Measurements from ENCODE around the gene JMY.

JMY gene

GRCh38 chr5:79318935-79319614, 83.1 kb downstream of the JMY start:
- DNase-seq (ENCODE audit: insufficient read length, low spot score) (no peak), FAIRE-seq (no peak)
- TF ChIP-seq CTCF (IDR thresholded peaks at IDR 0.05; ENCODE audit: insufficient read depth, missing control alignments) = no peak

DNA sequence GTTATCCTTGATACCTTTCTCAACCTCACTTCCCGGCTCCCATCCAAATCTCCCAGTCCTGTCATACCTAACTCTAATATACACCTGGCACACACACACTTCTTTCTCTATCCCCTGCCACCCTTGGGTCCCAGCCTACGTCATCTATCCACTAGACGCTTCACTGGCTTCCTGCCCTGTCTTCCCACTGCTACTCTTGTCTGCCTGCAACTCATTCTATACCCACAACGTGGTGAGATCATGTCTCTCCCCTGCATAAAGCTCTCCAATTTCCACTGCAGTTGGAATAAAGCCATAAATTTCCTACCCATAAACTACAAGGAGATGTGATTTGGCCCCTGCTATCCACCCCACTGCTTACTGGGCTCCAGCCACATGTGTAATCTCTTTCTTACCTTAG, 93.5 kb downstream of the JMY start:
- TF ChIP-seq CTCF (IDR thresholded peaks at IDR 0.05; ENCODE audit: insufficient read depth, missing control alignments) = no peak
- FAIRE-seq (no peak), DNase-seq (ENCODE audit: insufficient read length, low spot score) (no peak)

DNA sequence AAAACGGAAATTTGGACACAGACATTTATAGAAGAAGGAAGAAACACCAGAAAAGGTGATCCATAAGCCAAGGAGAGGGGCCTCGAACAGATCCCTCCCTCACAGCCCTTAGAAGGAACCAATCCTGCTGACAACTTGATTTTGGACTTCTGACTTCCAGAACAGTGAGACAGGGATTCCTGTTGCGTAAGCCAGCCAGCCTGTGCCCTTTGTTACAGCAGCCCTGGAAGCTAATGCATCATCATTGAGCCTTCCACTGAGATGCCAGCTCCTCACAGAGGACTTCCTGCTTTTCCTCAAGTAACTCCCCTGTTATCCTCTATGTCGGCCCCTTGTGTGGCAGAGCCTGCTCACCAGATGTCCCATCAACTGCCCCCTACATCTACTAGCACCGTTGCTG, 94.1 kb downstream of the JMY start:
- DNase-seq (ENCODE audit: insufficient read length, low spot score) (no peak), FAIRE-seq (no peak)
- no peak for TF ChIP-seq CTCF (IDR thresholded peaks at IDR 0.05; ENCODE audit: insufficient read depth, missing control alignments)

GRCh38 chr5:79333852-79334557, 98.1 kb downstream of the JMY start:
- FAIRE-seq = no peak
- no peak for TF ChIP-seq CTCF (IDR thresholded peaks at IDR 0.05; ENCODE audit: insufficient read depth, missing control alignments)
- no peak for DNase-seq (ENCODE audit: insufficient read length, low spot score)

- TF ChIP-seq CTCF (IDR thresholded peaks at IDR 0.05; ENCODE audit: insufficient read depth, missing control alignments) = no peak
- no peak for FAIRE-seq
- no peak for DNase-seq (ENCODE audit: insufficient read length, low spot score)
Measured at GRCh38 chr5:79346420-79346824, 110.5 kb downstream of the JMY start.

GRCh38 chr5:79349047-79349446, 113.1 kb downstream of the JMY start:
- no peak for TF ChIP-seq CTCF (IDR thresholded peaks at IDR 0.05; ENCODE audit: insufficient read depth, missing control alignments)
- FAIRE-seq (no peak), DNase-seq (ENCODE audit: insufficient read length, low spot score) (no peak)

DNA sequence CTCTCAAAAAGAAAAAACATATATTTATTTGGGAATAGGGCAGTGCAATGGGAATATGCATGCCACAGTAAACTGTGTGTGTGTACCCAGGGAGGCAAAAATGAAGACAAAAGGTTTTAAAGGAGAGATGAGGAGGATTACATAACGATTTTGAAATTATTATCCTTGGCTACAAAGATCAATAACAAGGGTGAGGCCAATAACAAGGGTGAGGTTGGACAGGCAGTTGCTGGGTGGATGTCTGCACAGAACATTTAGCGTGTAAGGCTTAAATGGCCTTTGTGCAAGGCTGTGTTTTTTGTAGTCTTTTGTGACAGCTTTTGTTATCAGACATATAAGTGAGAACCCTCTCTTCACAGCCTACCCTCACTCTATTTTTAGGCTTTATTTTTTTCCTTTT, 114.0 kb downstream of the JMY start:
- FAIRE-seq = no peak
- TF ChIP-seq CTCF (IDR thresholded peaks at IDR 0.05; ENCODE audit: insufficient read depth, missing control alignments) = no peak
- no peak for DNase-seq (ENCODE audit: insufficient read length, low spot score)
